ENCODE data around the gene CRACDL.

GRCh38 chr2:98909317-98910211 is 26.5 kb downstream of the CRACDL start:
- TF ChIP-seq POLR2AphosphoS5 (IDR thresholded peaks at IDR 0.05; ENCODE audit: low read depth, low read length) (no peak), TAF1 (IDR thresholded peaks at IDR 0.05; ENCODE audit: borderline replicate concordance, insufficient read depth, low read length) (no peak), FOXP2 (optimal IDR thresholded peaks at IDR 0.05; ENCODE audit: borderline replicate concordance, extremely low read depth, extremely low read length, insufficient read depth) (no peak), SIN3A (IDR thresholded peaks at IDR 0.05; ENCODE audit: borderline replicate concordance, insufficient read depth, low read length) (no peak)
- TF ChIP-seq, protein P1, sequence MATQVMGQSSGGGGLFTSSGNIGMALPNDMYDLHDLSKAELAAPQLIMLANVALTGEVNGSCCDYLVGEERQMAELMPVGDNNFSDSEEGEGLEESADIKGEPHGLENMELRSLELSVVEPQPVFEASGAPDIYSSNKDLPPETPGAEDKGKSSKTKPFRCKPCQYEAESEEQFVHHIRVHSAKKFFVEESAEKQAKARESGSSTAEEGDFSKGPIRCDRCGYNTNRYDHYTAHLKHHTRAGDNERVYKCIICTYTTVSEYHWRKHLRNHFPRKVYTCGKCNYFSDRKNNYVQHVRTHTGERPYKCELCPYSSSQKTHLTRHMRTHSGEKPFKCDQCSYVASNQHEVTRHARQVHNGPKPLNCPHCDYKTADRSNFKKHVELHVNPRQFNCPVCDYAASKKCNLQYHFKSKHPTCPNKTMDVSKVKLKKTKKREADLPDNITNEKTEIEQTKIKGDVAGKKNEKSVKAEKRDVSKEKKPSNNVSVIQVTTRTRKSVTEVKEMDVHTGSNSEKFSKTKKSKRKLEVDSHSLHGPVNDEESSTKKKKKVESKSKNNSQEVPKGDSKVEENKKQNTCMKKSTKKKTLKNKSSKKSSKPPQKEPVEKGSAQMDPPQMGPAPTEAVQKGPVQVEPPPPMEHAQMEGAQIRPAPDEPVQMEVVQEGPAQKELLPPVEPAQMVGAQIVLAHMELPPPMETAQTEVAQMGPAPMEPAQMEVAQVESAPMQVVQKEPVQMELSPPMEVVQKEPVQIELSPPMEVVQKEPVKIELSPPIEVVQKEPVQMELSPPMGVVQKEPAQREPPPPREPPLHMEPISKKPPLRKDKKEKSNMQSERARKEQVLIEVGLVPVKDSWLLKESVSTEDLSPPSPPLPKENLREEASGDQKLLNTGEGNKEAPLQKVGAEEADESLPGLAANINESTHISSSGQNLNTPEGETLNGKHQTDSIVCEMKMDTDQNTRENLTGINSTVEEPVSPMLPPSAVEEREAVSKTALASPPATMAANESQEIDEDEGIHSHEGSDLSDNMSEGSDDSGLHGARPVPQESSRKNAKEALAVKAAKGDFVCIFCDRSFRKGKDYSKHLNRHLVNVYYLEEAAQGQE (IDR thresholded peaks at IDR 0.05; ENCODE audit: insufficient read depth in 1 of 2, low read depth in 2 of 2, low read length in 2 of 2), result no peak
